Astrocyte (in vitro differentiated cells and primary cell): Measurements from ENCODE around the gene TMEM258.

Source experiments
- CTCF ChIP-seq: IDR thresholded peaks from 2 replicates; pipeline ENCODE4 v1.5.1; 2011; ENCODE audit warnings: low read depth, mild to moderate bottlenecking, inconsistent platforms, low read length, moderate library complexity; ENCODE audit not compliant: insufficient read depth
- EZH2 ChIP-seq: IDR thresholded peaks from 2 replicates; pipeline ENCODE4 v1.6.1; 2012; ENCODE audit warnings: mild to moderate bottlenecking, low read length, inconsistent platforms; ENCODE audit not compliant: insufficient read depth

DNA sequence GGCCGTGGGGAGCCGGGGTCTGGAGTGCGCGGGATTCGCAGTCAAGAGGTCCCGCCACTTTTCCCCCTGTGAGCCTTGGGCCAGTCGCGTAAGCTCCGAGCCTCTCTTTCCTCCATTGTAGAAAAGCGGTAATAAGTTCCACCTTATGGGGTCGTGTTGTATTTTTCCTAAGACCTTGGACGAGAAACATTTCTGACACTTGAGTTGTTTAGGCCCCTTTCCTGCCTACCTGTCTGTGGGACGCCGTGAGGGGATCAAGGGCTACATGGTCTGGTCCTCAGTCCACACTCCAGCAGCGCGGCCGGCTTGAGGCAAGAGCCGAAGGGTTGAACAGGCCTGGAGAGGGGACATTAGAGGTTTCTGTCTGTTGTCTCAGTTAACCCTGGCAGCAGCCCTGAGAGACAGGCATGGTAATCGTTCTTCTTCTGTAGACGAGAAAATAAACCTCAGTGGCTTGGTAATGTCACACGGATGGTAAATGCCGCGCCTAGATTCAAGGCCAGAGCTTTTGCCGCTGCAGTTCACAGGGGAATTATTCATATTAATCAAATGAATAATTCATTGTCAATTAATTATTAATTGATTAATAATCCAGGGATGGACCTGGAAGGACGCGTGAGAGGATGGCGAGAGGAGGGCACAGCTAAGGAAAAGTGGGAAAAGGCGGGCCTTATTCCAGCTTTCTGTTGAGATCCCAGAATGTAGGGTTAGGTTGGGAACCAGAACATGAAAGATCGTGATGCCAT lies 857 bp upstream of the TMEM258 start:
- no peak for TF ChIP-seq CTCF
- no peak for TF ChIP-seq EZH2
